GM12874 (cell line): ENCODE results near the gene CSNK1G3.

Experiments used
- CTCF ChIP-seq: IDR thresholded peaks from 2 replicates; pipeline ENCODE4 v1.5.1; 2011; ENCODE audit warnings: low read depth, mild to moderate bottlenecking, control low read depth, low read length, moderate library complexity; ENCODE audit not compliant: insufficient read depth

CSNK1G3 gene

GRCh38 chr5:123651234-123651633 is 139.3 kb downstream of the CSNK1G3 start:
- no peak for TF ChIP-seq CTCF

- TF ChIP-seq CTCF, result no peak
Observed at GRCh38 chr5:123659011-123659410, 147.0 kb downstream of the CSNK1G3 start.

- no peak for TF ChIP-seq CTCF
Observed at GRCh38 chr5:123659495-123659894, 147.5 kb downstream of the CSNK1G3 start.

GRCh38 chr5:123664961-123665360 is 153.0 kb downstream of the CSNK1G3 start:
- TF ChIP-seq CTCF, result no peak

GRCh38 chr5:123665822-123666371 is 153.9 kb downstream of the CSNK1G3 start:
- no peak for TF ChIP-seq CTCF
